Mesothelial cell of epicardium (in vitro differentiated cells): ENCODE results near the gene CIDEB. TPM values are rescaled to one million over a fixed set of nuclear protein-coding genes. Genes with fewer than 3 reads are reported as not detected.

ENCODE experiments used
- DNase-seq, 2 experiments: peaks; one replicate each; pipeline ENCODE4 v3.0.0; 2021; ENCODE audit warnings: low spot score in 2 of 2; ENCODE audit not compliant: unreplicated experiment in 2 of 2
- H3K27ac Mint-ChIP-seq: 2 replicates; pipeline ENCODE4 v1.8.0; 2021; ENCODE audit warnings: mixed read lengths
- H3K27me3 Mint-ChIP-seq: 2 replicates; pipeline ENCODE4 v1.8.0; 2021; ENCODE audit warnings: low read depth, mixed read lengths
- H3K36me3 Mint-ChIP-seq: 2 replicates; pipeline ENCODE4 v1.8.0; 2021; ENCODE audit warnings: mixed read lengths
- H3K4me1 Mint-ChIP-seq: 2 replicates; pipeline ENCODE4 v1.8.0; 2021; ENCODE audit warnings: mixed read lengths
- H3K4me3 Mint-ChIP-seq: 2 replicates; pipeline ENCODE4 v1.8.0; 2021; ENCODE audit warnings: mild to moderate bottlenecking, moderate library complexity, mixed read lengths
- H3K9me3 Mint-ChIP-seq: 2 replicates; pipeline ENCODE4 v1.8.0; 2021; ENCODE audit warnings: mixed read lengths
- CTCF ChIP-seq: fragments of 200-600 bp; sonication (generic); IDR thresholded peaks from one replicate; pipeline ENCODE4 v1.5.0; 2021; ENCODE audit warnings: antibody characterized with exemption; ENCODE audit not compliant: unreplicated experiment
- total RNA-seq: library from RNA; stranded (reverse); gene quantifications from 3 replicates; pipeline ENCODE4 v1.2.1, GENCODE V29; 2021

The CIDEB gene
- total RNA-seq, 1 donor from 2014 or later, result not detected

DNA sequence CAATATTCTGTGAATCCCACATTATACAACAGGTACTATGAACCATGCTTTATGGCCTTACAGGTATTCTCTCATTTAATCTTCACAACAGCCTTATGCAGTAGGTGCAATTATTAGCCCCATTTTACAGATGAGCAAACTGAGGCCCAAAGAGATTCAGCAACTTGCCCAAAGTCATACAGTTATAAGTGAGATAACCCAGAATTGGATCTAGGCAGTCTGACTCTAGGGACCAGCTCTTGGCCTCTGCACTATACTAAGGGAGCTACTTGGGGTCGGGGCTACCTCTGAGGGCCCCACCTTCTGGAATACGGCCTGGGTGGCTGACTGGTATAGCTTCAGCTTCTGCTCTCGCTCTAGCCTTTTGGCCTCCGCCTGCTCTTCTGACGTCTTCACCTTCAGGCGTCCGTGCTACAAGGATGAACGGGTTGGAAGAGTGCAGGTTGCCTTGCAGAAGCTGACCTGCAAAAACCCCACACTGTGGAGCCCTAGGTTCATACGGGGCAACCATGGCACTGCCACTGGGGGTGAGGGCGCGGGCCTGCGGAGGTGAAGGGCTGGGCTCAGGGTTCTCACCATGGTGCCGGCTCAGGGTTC, 37.1 kb downstream of the CIDEB start:
- peak overlapping the region; percentile 84 for H3K4me3 Mint-ChIP-seq
- H3K4me1 Mint-ChIP-seq, result peaks cover 24% of the 10 kb centered on the region
- DNase-seq, result no peak
- H3K27me3 Mint-ChIP-seq, result no peaks in the 10 kb centered on the region
- no peaks in the 10 kb centered on the region for H3K9me3 Mint-ChIP-seq
- H3K36me3 Mint-ChIP-seq, result peaks cover 13% of the 10 kb centered on the region
- peak overlapping the region; percentile 93 for H3K27ac Mint-ChIP-seq
- TF ChIP-seq CTCF, result no peak

- DNase-seq, result no peak
- no peak for TF ChIP-seq CTCF
- Mint-ChIP-seq H3K36me3 (peaks cover 13% of the 10 kb centered on the region), H3K4me3 (peak overlapping the region; percentile 84), H3K4me1 (peaks cover 24% of the 10 kb centered on the region), H3K27ac (no peak overlapping the region), H3K27me3 (no peaks in the 10 kb centered on the region), H3K9me3 (no peaks in the 10 kb centered on the region)
Observed at GRCh38 chr14:24269910-24270536, 37.8 kb downstream of the CIDEB start.

DNA sequence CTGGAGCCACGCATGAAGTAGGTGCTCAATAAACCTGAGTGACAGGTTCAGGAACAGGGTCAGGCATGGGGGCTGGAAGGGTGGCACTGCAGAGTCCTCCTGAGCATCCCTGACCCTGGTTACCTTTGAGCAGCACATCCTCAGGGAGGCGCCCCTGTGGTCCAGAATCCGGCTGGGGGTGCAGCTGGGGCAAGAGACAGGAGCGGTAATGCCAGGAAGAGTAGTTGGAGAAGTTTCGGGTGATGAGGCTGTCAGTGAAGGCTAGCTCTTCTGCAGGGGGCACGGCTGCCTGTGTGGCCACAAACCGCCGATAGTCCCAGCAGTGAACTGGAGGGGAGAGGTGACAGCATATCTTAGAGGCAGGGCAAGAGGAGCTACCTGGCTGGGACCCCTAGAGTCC, 38.4 kb downstream of the CIDEB start:
- Mint-ChIP-seq H3K4me3 (no peak overlapping the region), H3K36me3 (peaks cover 13% of the 10 kb centered on the region), H3K27me3 (no peaks in the 10 kb centered on the region), H3K4me1 (peaks cover 27% of the 10 kb centered on the region), H3K27ac (no peak overlapping the region), H3K9me3 (no peaks in the 10 kb centered on the region)
- TF ChIP-seq CTCF, result no peak
- no peak for DNase-seq

GRCh38 chr14:24268225-24268624, 39.6 kb downstream of the CIDEB start:
- H3K27me3 Mint-ChIP-seq, result no peaks in the 10 kb centered on the region
- no peak for DNase-seq
- no peak overlapping the region for H3K4me3 Mint-ChIP-seq
- TF ChIP-seq CTCF, result no peak
- H3K36me3 Mint-ChIP-seq, result peaks cover 13% of the 10 kb centered on the region
- H3K9me3 Mint-ChIP-seq, result no peaks in the 10 kb centered on the region
- H3K27ac Mint-ChIP-seq, result no peak overlapping the region
- peaks cover 27% of the 10 kb centered on the region for H3K4me1 Mint-ChIP-seq

GRCh38 chr14:24267516-24267915, 40.3 kb downstream of the CIDEB start:
- TF ChIP-seq CTCF, result no peak
- H3K36me3 Mint-ChIP-seq, result peaks cover 13% of the 10 kb centered on the region
- no peaks in the 10 kb centered on the region for H3K9me3 Mint-ChIP-seq
- H3K4me3 Mint-ChIP-seq, result no peak overlapping the region
- H3K4me1 Mint-ChIP-seq, result peaks cover 25% of the 10 kb centered on the region
- DNase-seq, result no peak
- H3K27me3 Mint-ChIP-seq, result no peaks in the 10 kb centered on the region
- H3K27ac Mint-ChIP-seq, result no peak overlapping the region
